Panc1 (cell line): ENCODE measurements around the gene PUDP.

ENCODE experiments used
- CTCF ChIP-seq: fragments of 450-650 bp; IDR thresholded peaks from 2 replicates; pipeline ENCODE4 v1.5.1; 2017; ENCODE audit warnings: mild to moderate bottlenecking
- POLR2AphosphoS5 ChIP-seq: IDR thresholded peaks from 2 replicates; pipeline ENCODE4 v1.6.1; 2012; ENCODE audit warnings: mild to moderate bottlenecking, low read depth, low read length, moderate library complexity

- TF ChIP-seq CTCF (no peak), POLR2AphosphoS5 (no peak)
Observed at GRCh38 chrX:7065473-7065872, 82.5 kb downstream of the PUDP start.
